HG03354 (cell line): Measurements from ENCODE around the gene CSK.
"Not testable (repeated sequence)": the region's sequence is repeated elsewhere in the genome, so short reads cannot be mapped to it uniquely, and the experiment has no call there.

Source experiments
- ATAC-seq: cut with Tn5 transposase; IDR thresholded peaks from one replicate; pipeline ENCODE4 v1.9.1; 2021; ENCODE audit warnings: mild to moderate bottlenecking; ENCODE audit not compliant: unreplicated experiment, poor library complexity, severe bottlenecking

CSK gene

DNA sequence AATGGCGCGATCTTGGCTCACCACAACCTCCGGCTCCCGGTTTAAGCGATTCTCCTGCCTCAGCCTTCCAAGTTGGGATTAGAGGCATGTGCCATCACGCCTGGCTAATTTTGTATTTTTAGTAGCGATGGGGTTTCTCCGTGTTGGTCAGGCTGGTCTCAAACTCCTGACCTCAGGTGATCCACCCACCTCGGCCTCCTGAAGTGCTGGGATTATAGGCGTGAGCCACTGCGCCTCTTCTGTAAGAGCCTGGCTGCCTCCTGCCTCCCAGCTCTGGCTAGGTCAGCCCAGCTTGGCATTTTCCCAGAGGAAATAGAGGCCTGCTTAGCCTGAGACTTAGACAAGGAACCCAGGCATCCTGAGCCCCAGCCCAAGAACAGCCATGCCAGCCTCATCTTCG is 4.2 kb downstream of the CSK start:
- ATAC-seq: not testable (repeated sequence)

- no peak for ATAC-seq
Measured at GRCh38 chr15:74786551-74787165, 4.8 kb downstream of the CSK start.

DNA sequence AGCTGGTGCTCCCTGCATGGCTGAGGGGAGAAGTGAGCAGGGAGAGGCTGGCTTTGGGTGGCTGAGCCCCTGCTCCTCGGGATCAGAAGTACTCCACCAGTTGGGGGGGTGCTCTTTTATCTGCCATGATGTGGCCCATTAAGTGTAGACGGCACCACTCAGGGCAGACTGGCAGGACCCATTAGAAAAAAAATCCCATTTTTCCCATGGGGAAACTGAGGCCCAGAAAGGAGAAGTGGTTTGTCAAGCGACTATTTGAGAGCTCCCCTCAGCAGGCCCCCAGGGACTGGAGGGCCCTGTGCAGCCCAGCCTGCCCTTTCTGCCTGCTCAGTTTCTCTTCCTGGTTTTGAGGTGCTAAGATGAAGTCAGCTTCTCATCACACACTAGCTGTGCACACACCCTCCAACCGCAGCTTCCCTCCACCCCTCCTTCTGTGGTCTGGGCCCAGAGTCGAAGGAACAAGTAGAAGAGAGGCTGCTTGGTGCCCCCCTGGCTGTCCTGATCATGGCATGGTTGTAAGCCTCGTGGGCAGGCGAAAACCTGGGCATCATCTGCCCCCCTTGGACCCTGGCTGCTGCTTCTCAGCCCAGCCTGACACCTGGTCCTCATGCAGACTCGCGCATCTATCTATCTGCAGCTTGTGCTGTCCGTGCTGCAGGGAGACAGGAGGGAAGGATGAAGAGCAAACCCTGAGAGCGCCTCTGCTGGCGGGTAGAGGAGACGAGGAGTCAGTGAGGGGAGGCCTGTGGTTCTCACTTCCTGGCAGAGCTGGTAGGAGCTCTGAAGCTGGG is 5.6 kb downstream of the CSK start:
- peak; percentile 54 for ATAC-seq

- no peak for ATAC-seq
Measured at GRCh38 chr15:74788042-74788682, 6.3 kb downstream of the CSK start.

GRCh38 chr15:74788683-74789151 is 6.8 kb downstream of the CSK start:
- peak; percentile 35 for ATAC-seq

DNA sequence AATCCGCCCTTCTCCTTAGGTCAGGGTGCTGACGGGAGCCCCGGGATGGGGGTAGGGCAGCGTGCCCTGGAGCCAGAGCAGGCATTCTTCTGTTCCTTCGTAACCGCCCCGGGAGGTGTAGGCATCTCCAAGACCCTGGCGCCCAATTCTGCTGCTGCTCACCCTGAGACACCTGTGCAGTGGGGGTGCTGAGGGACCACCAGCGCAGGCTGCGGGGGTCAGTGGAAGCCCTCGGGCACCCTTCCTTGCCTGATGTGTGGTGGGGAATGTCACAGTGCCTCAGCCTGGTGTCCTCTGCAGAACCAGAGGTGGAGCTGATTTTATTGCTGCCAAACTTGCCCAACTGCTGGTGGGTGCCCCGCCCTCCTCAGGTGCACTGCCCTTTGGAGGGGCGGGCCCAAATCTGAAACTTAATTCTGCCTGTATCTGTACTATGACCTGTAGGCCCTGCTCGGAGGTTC is 7.3 kb downstream of the CSK start:
- no peak for ATAC-seq

GRCh38 chr15:74789741-74790079 is 7.8 kb downstream of the CSK start:
- no peak for ATAC-seq

DNA sequence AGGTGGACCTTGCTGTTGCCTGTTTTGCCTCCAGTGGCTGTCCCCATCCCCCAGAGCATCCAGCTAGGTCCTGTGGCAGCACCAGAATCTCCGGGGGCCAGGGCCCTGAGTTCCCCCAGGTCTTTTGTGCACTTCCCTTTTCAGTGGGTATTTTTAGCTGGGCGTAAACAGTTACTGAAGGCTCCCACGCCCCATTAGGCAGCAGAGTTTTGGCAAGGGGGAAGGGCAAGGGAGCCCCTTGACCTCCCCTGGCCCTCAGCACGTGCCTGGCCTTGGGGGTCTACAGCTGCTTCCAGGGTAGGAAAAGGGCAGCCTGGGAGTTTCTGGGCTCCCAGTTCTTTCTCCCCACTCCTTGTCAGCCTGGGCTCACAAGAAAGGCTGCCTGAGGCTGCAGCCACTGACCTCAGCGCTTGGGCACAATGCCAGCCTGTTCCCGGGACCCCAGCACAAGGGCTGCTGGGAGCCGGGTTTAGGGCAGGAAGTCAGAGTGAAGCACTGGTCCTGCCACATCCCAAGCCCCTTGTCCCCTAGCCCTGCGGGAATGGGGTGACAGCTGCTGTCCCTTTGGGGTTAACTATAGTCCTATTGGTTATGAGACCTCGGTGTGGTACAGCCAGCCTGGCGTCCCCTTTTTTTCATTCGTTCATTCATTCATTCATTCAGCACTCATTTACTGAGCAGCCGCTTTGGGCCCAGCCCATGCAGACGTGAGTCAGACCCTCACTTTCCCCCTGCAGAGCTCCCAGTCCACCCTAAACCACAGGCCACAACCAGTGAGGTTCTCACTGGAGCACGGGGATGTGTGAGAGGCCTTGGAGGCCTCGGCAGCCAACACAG is 8.4 kb downstream of the CSK start:
- ATAC-seq: no peak

DNA sequence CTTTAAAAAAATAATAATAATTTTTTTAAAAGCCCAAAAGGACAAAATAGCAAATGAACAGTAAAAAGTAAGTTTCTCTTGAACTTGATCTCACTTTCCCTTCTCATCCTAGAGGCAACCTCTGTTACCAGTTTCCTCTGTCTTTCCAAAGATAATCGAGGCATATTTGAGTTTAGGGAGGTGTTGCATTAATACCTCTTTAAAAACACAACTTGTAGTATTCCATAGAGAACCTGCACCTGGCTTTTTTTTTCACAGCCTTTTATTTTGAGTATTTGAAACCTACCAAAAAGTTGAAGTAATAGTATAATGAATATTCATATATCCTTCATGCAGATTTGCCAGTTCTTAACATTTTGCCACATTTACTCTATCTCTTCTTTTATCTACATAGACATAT is 9.1 kb downstream of the CSK start:
- no peak for ATAC-seq

DNA sequence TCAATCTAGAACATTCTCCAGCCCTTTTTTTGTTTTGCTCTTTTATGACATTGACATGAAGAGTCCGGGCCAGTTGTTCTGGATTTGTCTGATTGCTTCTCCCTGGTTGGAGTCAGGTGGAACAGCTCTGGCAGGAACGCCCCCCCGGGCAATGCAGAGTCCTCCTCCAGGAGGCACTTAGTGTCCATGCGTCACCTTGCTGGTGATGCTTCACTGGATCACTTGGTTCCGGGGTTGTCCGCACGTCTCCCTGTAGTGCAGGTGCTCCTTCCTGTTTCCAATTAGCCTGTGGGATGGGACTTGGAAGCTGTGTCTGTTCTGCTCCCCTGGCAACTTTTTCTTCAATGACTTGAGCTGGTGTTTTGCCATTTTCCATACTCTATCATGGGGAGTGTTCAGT is 9.8 kb downstream of the CSK start:
- no peak for ATAC-seq

DNA sequence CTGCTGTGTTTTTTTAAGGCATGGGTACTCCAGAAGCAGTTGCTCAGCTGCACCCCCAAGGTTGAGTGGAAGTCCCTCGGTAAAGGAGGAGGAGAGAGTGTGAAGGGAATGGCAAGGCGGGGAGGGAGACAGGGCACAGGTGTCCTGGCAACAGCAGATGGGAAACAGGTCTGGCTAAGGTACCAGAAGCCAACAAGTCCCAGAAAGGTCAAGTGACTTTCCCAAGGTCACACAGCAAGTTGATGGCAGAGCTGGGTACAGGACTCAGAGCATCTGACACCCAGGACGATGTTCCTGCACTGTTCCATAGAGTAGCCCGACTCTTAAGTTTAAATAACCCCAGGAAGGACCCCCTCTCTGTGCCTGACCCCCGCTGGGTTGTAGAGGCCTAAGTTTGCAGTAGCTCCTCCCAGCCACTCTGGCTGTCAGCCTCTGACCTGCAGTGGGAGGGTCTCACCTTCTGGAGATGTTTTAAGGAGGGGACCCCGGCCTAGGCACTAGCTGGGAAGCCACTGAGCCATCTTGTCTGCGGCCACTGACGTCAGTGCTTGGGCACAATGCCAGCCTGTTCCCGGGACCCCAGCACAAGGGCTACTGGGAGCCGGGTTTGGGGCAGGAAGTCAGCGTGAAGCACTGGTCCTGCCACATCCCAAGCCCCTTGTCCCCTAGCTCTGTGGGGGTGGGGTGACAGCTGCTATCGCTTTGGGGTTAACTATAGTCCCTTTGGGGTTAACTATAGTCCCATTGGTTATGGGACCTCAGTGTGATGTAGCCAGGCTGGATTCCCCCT is 10.5 kb downstream of the CSK start:
- no peak for ATAC-seq

DNA sequence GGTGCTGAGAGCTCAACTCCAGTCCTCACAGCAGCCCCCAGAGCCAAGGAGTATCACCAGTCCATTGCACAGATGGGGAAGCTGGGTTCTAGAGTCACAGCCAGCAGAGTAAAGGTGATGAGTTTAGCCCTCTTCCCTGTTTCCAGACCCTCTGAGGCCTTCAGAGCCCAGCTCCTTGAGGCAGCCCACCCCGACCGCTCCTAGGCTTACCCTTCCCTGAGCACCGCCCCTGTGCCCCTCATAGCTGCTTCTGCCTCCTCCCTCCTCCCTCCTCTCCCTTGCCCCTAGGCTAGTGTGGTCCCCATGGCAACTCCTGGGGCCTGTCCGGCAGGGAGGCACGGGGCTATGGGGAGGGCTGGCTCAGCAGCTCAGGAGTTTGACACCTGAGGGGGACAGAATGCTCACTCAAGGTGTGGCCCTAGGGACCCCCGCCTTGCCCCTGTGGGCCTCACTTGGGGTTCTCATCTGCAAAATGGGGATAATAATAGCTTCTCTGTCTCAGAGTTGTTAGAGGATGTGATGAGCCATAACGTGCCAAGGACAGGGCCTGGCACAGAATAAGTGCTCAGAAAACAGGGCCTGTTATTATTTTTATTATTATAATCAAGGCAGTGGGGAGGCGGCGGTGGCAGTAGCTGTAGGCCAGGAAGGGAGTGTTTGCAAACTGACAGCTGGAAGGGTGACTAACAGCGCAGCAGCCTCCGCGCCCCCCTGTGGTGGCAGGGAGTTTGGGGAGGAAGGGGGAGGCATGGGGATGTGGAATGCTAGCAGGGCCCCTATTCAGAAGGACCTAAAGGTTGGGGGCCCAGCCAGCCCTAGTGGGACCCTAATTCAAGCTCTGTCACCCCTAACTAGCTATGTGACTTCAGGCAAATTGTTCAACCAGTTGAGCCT is 11.5 kb downstream of the CSK start:
- no peak for ATAC-seq

DNA sequence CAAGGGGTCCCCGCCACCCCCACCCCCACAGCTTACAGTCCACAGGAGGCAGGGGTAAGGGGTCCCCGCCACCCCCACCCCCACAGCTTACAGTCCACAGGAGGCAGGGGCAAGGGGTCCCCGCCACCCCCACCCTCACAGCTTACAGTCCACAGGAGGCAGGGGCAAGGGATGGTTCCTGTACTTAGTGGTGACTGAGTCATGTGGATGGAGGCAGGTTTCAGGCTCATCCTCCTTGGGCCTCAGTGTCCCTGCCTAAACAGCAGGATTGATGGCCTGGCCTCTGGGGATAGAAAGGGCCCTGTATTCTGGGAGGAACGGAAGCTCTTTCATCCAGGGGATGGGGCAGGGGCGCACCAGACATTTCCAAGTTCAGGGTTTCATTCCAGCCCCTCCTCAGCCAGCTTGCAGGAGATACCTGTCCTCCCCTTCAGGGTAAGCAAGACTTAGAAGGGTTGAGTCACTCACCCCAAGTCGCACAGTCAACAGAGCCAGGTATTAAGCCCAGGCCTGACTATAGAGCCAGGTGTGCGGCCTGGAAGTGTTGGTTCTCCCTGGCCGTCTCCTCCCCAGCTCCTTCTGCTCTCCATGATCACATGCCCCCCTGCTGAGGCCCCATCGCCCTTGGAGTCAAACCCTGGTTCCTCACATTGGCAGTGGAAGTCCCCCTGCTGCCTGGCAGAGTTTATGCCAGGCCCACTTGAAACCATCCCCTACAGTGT is 12.5 kb downstream of the CSK start:
- ATAC-seq: no peak

DNA sequence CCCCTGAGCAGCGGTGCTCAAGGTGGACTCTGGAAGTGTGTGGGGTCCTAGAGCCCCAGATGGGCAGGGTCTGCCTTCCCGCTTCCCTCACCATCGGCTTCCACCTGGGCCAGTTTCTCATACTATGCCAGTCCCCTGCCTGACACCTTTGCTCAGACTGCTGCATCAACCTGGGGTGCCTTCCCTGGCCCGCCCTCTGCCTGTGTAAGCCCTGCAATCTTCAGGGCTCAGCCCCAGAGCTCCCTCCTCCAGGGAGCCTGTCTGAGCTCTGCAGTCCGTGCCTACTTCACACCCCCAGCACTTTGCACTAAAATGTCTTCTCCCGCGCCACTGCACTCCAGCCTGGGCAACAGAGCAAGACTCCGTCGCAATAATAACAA is 13.1 kb downstream of the CSK start:
- no peak for ATAC-seq

GRCh38 chr15:74795966-74796625 is 14.2 kb downstream of the CSK start:
- no peak for ATAC-seq

GRCh38 chr15:74798388-74799254 is 16.7 kb downstream of the CSK start:
- ATAC-seq: no peak
